SU-DHL-6 (cell line): ENCODE results near the gene OBSL1.

ENCODE experiments used
- EZH2phosphoT487 ChIP-seq: fragments of 200-600 bp; sonication (generic), shearing (Covaris generic); conservative IDR thresholded peaks from 2 replicates; pipeline ENCODE4 v1.6.1; 2018; ENCODE audit warnings: mild to moderate bottlenecking, antibody characterized with exemption, low read length, moderate library complexity, mixed read lengths
- TF ChIP-seq, protein P1 (sequence below): fragments of 200-600 bp; sonication (generic); IDR thresholded peaks from one replicate; pipeline ENCODE4 v1.5.1; 2017; ENCODE audit warnings: antibody characterized with exemption, mild to moderate bottlenecking, low read length, moderate library complexity; ENCODE audit not compliant: insufficient read depth, poor library complexity, severe bottlenecking

- TF ChIP-seq, protein P1, sequence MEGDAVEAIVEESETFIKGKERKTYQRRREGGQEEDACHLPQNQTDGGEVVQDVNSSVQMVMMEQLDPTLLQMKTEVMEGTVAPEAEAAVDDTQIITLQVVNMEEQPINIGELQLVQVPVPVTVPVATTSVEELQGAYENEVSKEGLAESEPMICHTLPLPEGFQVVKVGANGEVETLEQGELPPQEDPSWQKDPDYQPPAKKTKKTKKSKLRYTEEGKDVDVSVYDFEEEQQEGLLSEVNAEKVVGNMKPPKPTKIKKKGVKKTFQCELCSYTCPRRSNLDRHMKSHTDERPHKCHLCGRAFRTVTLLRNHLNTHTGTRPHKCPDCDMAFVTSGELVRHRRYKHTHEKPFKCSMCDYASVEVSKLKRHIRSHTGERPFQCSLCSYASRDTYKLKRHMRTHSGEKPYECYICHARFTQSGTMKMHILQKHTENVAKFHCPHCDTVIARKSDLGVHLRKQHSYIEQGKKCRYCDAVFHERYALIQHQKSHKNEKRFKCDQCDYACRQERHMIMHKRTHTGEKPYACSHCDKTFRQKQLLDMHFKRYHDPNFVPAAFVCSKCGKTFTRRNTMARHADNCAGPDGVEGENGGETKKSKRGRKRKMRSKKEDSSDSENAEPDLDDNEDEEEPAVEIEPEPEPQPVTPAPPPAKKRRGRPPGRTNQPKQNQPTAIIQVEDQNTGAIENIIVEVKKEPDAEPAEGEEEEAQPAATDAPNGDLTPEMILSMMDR: no peak
- TF ChIP-seq EZH2phosphoT487: no peak
Observed at GRCh38 chr2:219562049-219563020, 9.0 kb downstream of the OBSL1 start.
